Fibroblast of the aortic adventitia (primary cell): ENCODE results near the gene PROKR2. TPM values are rescaled to one million over a fixed set of nuclear protein-coding genes. Genes with fewer than 3 reads are reported as not detected.

Experiments
- DNase-seq: peaks from one replicate; pipeline ENCODE4 v3.0.0-alpha.2; 2010; ENCODE audit warnings: low read depth
- H3K4me3 ChIP-seq: 2 replicates; pipeline ENCODE4 v1.5.1; 2011; ENCODE audit warnings: low read depth, mild to moderate bottlenecking, control low read depth, low read length, moderate library complexity
- CTCF ChIP-seq: IDR thresholded peaks from 2 replicates; pipeline ENCODE4 v1.5.1; 2011; ENCODE audit warnings: mild to moderate bottlenecking, low read length, control low read depth, inconsistent platforms; ENCODE audit not compliant: insufficient read depth
- total RNA-seq: library from RNA; depleted of rRNA; stranded (reverse); fragments of >200 nt; gene quantifications from 2 replicates; pipeline ENCODE4 v1.2.3, GENCODE V29; 2012; ENCODE audit warnings: low replicate concordance

PROKR2 gene
- total RNA-seq, 1 donor: not detected

- H3K4me3 ChIP-seq: no peak overlapping the region
- DNase-seq: peak; percentile 34
- TF ChIP-seq CTCF: no peak
These were observed 19.3 kb downstream of the PROKR2 start for GRCh38 chr20:5297280-5298004.

GRCh38 chr20:5290596-5290995 is 26.2 kb downstream of the PROKR2 start:
- no peak for TF ChIP-seq CTCF
- no peak overlapping the region for H3K4me3 ChIP-seq
- no peak for DNase-seq

GRCh38 chr20:5282561-5282960 is 34.2 kb downstream of the PROKR2 start:
- DNase-seq: no peak
- H3K4me3 ChIP-seq: no peak overlapping the region
- no peak for TF ChIP-seq CTCF

GRCh38 chr20:5279661-5280060 is 37.1 kb downstream of the PROKR2 start:
- no peak overlapping the region for H3K4me3 ChIP-seq
- TF ChIP-seq CTCF: no peak
- no peak for DNase-seq

- DNase-seq: no peak
- H3K4me3 ChIP-seq: no peak overlapping the region
- no peak for TF ChIP-seq CTCF
These were observed 44.5 kb downstream of the PROKR2 start for GRCh38 chr20:5272268-5272667.

- no peak for DNase-seq
- TF ChIP-seq CTCF: no peak
These were observed 46.2 kb downstream of the PROKR2 start for GRCh38 chr20:5270603-5271002.

GRCh38 chr20:5268449-5268848 is 48.3 kb downstream of the PROKR2 start:
- TF ChIP-seq CTCF: no peak
- H3K4me3 ChIP-seq: no peak overlapping the region
- DNase-seq: no peak

More at GRCh38 chr20:5270603-5271002, 46.2 kb downstream of the PROKR2 start:
- H3K4me3 ChIP-seq: no peak overlapping the region
